K562 (cell line): ENCODE results near the gene KNSTRN. TPM values are rescaled to one million over a fixed set of nuclear protein-coding genes. Genes with fewer than 3 reads are reported as not detected.

Experiments used
- ATF7 ChIP-seq: fragments of 450-650 bp; IDR thresholded peaks from 2 replicates; pipeline ENCODE4 v1.7.1; 2014; ENCODE audit warnings: mild to moderate bottlenecking, moderate library complexity
- CBFA2T2 ChIP-seq: fragments of 450-650 bp; conservative IDR thresholded peaks from 2 replicates; pipeline ENCODE4 v1.6.1; 2017; ENCODE audit warnings: mild to moderate bottlenecking
- FOXM1 ChIP-seq, 2 experiments: fragments of 450-650 bp in 1 of 2; sonication (generic) in 1 of 2; formaldehyde crosslinking in 1 of 2; IDR thresholded peaks; 2 replicates each; pipeline versions ENCODE4 v1.6.1 to v1.9.0; 2017 to 2022; ENCODE audit warnings: low read depth in 2 of 2, mild to moderate bottlenecking in 2 of 2, missing genetic modification reagents in 1 of 2, moderate library complexity in 1 of 2
- GTF2E2 ChIP-seq: fragments of 200-800 bp; sonication (Bioruptor generic); IDR thresholded peaks from 2 replicates; pipeline ENCODE4 v1.6.1; 2016; ENCODE audit warnings: missing genetic modification characterization, missing compliant biosample characterization
- HMGN3 ChIP-seq: IDR thresholded peaks from 2 replicates; pipeline ENCODE4 v1.6.1; 2011; ENCODE audit warnings: borderline replicate concordance, low read depth, mild to moderate bottlenecking, mixed read lengths, low read length; ENCODE audit not compliant: insufficient read length; ENCODE audit errors: extremely low read depth
- KAT8 ChIP-seq: fragments of 450-650 bp; IDR thresholded peaks from 2 replicates; pipeline ENCODE4 v1.6.1; 2016; ENCODE audit warnings: low read depth, mild to moderate bottlenecking
- MYNN ChIP-seq, 2 experiments: sonication (generic); formaldehyde crosslinking in 1 of 2; IDR thresholded peaks; 2 replicates each; pipeline versions ENCODE4 v1.5.0 to v1.6.1; 2016 to 2020; ENCODE audit warnings: antibody characterized with exemption in 1 of 2, missing genetic modification reagents in 1 of 2
- PCBP1 ChIP-seq: fragments of 200-400 bp; formaldehyde crosslinking; IDR thresholded peaks from 2 replicates; pipeline ENCODE4 v1.6.1; 2018; ENCODE audit warnings: mild to moderate bottlenecking, low read depth, low read length; ENCODE audit not compliant: poor library complexity, severe bottlenecking
- RCOR1 ChIP-seq, 2 experiments: IDR thresholded peaks; 2 replicates each; pipeline ENCODE4 v1.6.1; 2012; ENCODE audit warnings: low read depth in 2 of 2, low read length in 2 of 2, borderline replicate concordance in 1 of 2, improper control_type of control experiment in 1 of 2
- TCF7L2 ChIP-seq: fragments of 150-350 bp; IDR thresholded peaks from 2 replicates; pipeline ENCODE4 v1.6.1; 2016; ENCODE audit warnings: low read depth, mild to moderate bottlenecking, low read length, moderate library complexity
- TEAD2 ChIP-seq: fragments of 450-650 bp; IDR thresholded peaks from 2 replicates; pipeline ENCODE4 v1.6.1; 2016; ENCODE audit warnings: missing genetic modification characterization, control low read depth, missing compliant biosample characterization
- YBX1 ChIP-seq: fragments of 450-650 bp; IDR thresholded peaks from 2 replicates; pipeline ENCODE4 v1.7.1; 2016; ENCODE audit warnings: mild to moderate bottlenecking
- ZBED1 ChIP-seq: IDR thresholded peaks from 2 replicates; pipeline ENCODE4 v1.6.1; 2014
- ZNF589 ChIP-seq: fragments of 200-800 bp; sonication (Bioruptor generic); IDR thresholded peaks from 2 replicates; pipeline ENCODE4 v1.6.1; 2016; ENCODE audit warnings: low read depth, missing genetic modification characterization, missing compliant biosample characterization
- polyA plus RNA-seq, 8 experiments: library from polyadenylated mRNA; depleted of rRNA in 4 of 8; stranded (reverse) in 5 of 8; unstranded in 3 of 8; fragments of >200 nt; fragmentation: Nextera tagmentation in 2 of 8; fragmentation: Illumina TruSeq in 1 of 8; extraction: Ambion mirVana in 2 of 8; extraction: Trizol in 1 of 8; gene quantifications; 2 replicates each; pipeline versions ENCODE4 v1.2.1 to v1.2.3, GENCODE V29; 2011 to 2014; ENCODE audit warnings: inconsistent platforms in 1 of 8, missing spikeins in 1 of 8
- total RNA-seq, 7 experiments: library from RNA; depleted of rRNA in 6 of 7; stranded (reverse); fragments of >200 nt in 6 of 7; fragmentation: Illumina TruSeq in 2 of 7; extraction: Trizol in 2 of 7; gene quantifications; 2 replicates each; pipeline versions ENCODE4 v1.2.1 to v1.2.3, GENCODE V29; 2011 to 2021; ENCODE audit warnings: low replicate concordance in 1 of 7
- TF ChIP-seq, protein P1 (sequence below): fragments of 250-450 bp; sonication (Bioruptor Pico); IDR thresholded peaks from 2 replicates; pipeline ENCODE4 v1.5.1; 2021; ENCODE audit warnings: mild to moderate bottlenecking
- TF ChIP-seq, protein P2 (sequence below): fragments of 250-450 bp; sonication (Bioruptor Pico); IDR thresholded peaks from 2 replicates; pipeline ENCODE4 v1.8.0; 2022; ENCODE audit warnings: moderate library complexity, mild to moderate bottlenecking, inconsistent platforms
- TF ChIP-seq, protein P3 (sequence below): fragments of 250-450 bp; sonication (Bioruptor Pico); IDR thresholded peaks from 2 replicates; pipeline ENCODE4 v1.5.0; 2022; ENCODE audit warnings: mild to moderate bottlenecking
- TF ChIP-seq, protein P4 (sequence below), 2 experiments: fragments of 450-650 bp in 1 of 2; IDR thresholded peaks; 2 replicates each; pipeline ENCODE4 v1.6.1; 2011 to 2017; ENCODE audit warnings: low read depth in 2 of 2, antibody characterized with exemption in 1 of 2, borderline replicate concordance in 1 of 2, low read length in 1 of 2, mild to moderate bottlenecking in 1 of 2, mixed read lengths in 1 of 2; ENCODE audit not compliant: control insufficient read depth in 1 of 2

KNSTRN gene
- total and polyA plus RNA-seq, 9 of the 15 experiments (the other 6 are each of a cell fraction or from before 2014, with no cell fraction given), result 48.7 to 88.2 (median 66.3) TPM

DNA sequence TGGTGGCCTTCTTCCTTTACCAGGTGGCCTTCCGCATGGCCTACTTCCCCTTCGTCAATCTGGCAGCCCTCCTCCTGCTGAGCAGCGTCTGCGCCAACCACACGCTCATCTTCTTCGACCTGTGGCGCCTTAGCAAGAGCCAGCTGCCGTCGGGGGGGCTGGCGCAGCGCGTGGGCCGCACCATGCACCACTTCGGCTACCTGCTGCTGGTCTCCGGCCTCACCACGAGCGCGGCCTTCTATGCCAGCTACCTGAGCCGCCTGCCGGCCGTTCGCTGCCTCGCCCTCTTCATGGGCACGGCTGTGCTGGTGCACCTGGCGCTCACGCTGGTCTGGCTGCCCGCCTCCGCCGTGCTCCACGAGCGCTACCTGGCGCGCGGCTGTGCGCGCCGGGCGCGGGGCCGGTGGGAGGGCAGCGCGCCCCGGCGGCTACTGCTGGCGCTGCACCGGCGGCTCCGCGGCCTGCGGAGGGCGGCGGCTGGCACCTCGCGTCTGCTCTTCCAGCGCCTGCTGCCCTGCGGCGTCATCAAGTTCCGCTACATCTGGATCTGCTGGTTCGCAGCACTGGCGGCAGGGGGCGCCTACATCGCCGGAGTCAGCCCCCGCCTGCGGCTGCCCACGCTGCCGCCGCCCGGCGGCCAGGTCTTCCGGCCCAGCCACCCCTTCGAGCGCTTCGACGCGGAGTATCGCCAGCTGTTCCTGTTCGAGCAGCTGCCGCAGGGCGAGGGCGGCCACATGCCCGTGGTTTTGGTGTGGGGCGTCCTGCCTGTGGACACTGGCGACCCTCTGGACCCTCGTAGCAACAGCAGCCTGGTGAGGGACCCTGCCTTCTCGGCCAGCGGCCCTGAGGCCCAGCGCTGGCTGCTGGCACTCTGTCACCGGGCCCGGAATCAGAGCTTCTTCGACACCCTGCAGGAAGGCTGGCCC, 14.6 kb upstream of the KNSTRN start (continued):
- TF ChIP-seq, protein P1, sequence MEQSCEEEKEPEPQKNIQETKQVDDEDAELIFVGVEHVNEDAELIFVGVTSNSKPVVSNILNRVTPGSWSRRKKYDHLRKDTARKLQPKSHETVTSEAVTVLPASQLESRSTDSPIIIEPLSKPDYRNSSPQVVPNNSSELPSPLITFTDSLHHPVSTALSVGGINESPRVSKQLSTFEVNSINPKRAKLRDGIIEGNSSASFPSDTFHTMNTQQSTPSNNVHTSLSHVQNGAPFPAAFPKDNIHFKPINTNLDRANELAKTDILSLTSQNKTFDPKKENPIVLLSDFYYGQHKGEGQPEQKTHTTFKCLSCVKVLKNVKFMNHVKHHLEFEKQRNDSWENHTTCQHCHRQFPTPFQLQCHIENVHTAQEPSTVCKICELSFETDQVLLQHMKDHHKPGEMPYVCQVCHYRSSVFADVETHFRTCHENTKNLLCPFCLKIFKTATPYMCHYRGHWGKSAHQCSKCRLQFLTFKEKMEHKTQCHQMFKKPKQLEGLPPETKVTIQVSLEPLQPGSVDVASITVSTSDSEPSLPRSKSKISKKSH (CRISPR knock-in tag), result no peak
- TF ChIP-seq, protein P2, sequence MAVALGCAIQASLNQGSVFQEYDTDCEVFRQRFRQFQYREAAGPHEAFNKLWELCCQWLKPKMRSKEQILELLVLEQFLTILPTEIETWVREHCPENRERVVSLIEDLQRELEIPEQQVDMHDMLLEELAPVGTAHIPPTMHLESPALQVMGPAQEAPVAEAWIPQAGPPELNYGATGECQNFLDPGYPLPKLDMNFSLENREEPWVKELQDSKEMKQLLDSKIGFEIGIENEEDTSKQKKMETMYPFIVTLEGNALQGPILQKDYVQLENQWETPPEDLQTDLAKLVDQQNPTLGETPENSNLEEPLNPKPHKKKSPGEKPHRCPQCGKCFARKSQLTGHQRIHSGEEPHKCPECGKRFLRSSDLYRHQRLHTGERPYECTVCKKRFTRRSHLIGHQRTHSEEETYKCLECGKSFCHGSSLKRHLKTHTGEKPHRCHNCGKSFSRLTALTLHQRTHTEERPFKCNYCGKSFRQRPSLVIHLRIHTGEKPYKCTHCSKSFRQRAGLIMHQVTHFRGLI (CRISPR knock-in tag), result no peak
- TF ChIP-seq PCBP1, result peak; percentile 37
- peak in 1 of 2 experiments; percentile 71; a peak in 2 of 4 replicates for TF ChIP-seq RCOR1 (IDR thresholded peaks at IDR 0.05; ENCODE audit: borderline replicate concordance in 1 of 2, low read depth in 2 of 2, low read length in 2 of 2)
- no peak; the same call in 1 of the 2 replicates for TF ChIP-seq CBFA2T2
- TF ChIP-seq, protein P3, sequence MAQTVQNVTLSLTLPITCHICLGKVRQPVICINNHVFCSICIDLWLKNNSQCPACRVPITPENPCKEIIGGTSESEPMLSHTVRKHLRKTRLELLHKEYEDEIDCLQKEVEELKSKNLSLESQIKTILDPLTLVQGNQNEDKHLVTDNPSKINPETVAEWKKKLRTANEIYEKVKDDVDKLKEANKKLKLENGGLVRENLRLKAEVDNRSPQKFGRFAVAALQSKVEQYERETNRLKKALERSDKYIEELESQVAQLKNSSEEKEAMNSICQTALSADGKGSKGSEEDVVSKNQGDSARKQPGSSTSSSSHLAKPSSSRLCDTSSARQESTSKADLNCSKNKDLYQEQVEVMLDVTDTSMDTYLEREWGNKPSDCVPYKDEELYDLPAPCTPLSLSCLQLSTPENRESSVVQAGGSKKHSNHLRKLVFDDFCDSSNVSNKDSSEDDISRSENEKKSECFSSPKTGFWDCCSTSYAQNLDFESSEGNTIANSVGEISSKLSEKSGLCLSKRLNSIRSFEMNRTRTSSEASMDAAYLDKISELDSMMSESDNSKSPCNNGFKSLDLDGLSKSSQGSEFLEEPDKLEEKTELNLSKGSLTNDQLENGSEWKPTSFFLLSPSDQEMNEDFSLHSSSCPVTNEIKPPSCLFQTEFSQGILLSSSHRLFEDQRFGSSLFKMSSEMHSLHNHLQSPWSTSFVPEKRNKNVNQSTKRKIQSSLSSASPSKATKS (CRISPR knock-in tag), result no peak
- no peak for TF ChIP-seq TEAD2
- TF ChIP-seq, protein P4, sequence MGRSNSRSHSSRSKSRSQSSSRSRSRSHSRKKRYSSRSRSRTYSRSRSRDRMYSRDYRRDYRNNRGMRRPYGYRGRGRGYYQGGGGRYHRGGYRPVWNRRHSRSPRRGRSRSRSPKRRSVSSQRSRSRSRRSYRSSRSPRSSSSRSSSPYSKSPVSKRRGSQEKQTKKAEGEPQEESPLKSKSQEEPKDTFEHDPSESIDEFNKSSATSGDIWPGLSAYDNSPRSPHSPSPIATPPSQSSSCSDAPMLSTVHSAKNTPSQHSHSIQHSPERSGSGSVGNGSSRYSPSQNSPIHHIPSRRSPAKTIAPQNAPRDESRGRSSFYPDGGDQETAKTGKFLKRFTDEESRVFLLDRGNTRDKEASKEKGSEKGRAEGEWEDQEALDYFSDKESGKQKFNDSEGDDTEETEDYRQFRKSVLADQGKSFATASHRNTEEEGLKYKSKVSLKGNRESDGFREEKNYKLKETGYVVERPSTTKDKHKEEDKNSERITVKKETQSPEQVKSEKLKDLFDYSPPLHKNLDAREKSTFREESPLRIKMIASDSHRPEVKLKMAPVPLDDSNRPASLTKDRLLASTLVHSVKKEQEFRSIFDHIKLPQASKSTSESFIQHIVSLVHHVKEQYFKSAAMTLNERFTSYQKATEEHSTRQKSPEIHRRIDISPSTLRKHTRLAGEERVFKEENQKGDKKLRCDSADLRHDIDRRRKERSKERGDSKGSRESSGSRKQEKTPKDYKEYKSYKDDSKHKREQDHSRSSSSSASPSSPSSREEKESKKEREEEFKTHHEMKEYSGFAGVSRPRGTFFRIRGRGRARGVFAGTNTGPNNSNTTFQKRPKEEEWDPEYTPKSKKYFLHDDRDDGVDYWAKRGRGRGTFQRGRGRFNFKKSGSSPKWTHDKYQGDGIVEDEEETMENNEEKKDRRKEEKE (IDR thresholded peaks at IDR 0.05; ENCODE audit: borderline replicate concordance in 1 of 2, control insufficient read depth in 1 of 2, low read depth in 2 of 2, low read length in 1 of 2), result peak in 1 of 2 experiments; percentile 71; a peak in 1 of 4 replicates
- TF ChIP-seq ZNF589, result no peak
- no peak for TF ChIP-seq TCF7L2
- TF ChIP-seq ZBED1, result no peak
- TF ChIP-seq KAT8, result no peak
- no peak for TF ChIP-seq MYNN (IDR thresholded peaks at IDR 0.05)
- TF ChIP-seq MYNN (CRISPR knock-in tag; IDR thresholded peaks at IDR 0.05), result no peak
- no peak for TF ChIP-seq GTF2E2 (tag)
- TF ChIP-seq HMGN3, result peak; percentile 80
- TF ChIP-seq ATF7, result peak; percentile 58; the same call in 1 of the 2 replicates
- no peak for TF ChIP-seq FOXM1 (IDR thresholded peaks at IDR 0.05; ENCODE audit: low read depth)
- no peak for TF ChIP-seq FOXM1 (CRISPR knock-in tag; IDR thresholded peaks at IDR 0.05; ENCODE audit: low read depth)
- no peak for TF ChIP-seq YBX1
